ENCODE measurements around the gene IRF2.

- TF ChIP-seq EZH2 (IDR thresholded peaks at IDR 0.05) (no peak), POLR2AphosphoS5 (IDR thresholded peaks at IDR 0.05; ENCODE audit: borderline replicate concordance, low read depth, low read length) (no peak)
Observed at GRCh38 chr4:184440595-184441358, 33.6 kb downstream of the IRF2 start.

All from SK-N-MC (cell line).